ENCODE measurements around the gene FBLL1. TPM values are rescaled to one million over a fixed set of nuclear protein-coding genes. Genes with fewer than 3 reads are reported as not detected.
"Not testable (repeated sequence)": the region's sequence is repeated elsewhere in the genome, so short reads cannot be mapped to it uniquely, and the experiment has no call there.

Gene FBLL1
- total and polyA plus RNA-seq, 2 of the 8 experiments (the other 6 are each of a cell fraction or from before 2014, with no cell fraction given) = 8.3 to 30.9 TPM

GRCh38 chr5:168573663-168574062, 44.6 kb downstream of the FBLL1 start:
- H3K23me2 ChIP-seq (ENCODE audit: low read depth, low read length); H3K14ac ChIP-seq (ENCODE audit: insufficient read length); H3K36me3 ChIP-seq (ENCODE audit: control insufficient read depth in 2 of 4, insufficient read depth in 4 of 4, low read length in 3 of 4); H3K4ac ChIP-seq (replicated peaks; ENCODE audit: insufficient read length, low read depth, low read length); H2AFZ ChIP-seq (ENCODE audit: low read length); H2BK15ac ChIP-seq (ENCODE audit: low read length); H3K4me1 ChIP-seq (replicated peaks in 1 of 4; ENCODE audit: control insufficient read depth in 3 of 4, insufficient read depth in 4 of 4, low read length in 3 of 4); H2BK5ac ChIP-seq (ENCODE audit: low read depth, low read length); H2BK120ac ChIP-seq (replicated peaks; ENCODE audit: low read depth, low read length); POLR2A ChIA-PET (ENCODE audit: partially characterized antibody); CTCF ChIA-PET (ENCODE audit: partially characterized antibody); H3K23ac ChIP-seq (ENCODE audit: insufficient read length); H3K9me3 ChIP-seq (ENCODE audit: insufficient read depth in 2 of 2, low read depth in 1 of 2, low read length in 1 of 2); DNase-seq (ENCODE audit: low read depth in 1 of 2, low spot score in 2 of 2); H2BK12ac ChIP-seq (ENCODE audit: low read depth, low read length); FAIRE-seq; H2BK20ac ChIP-seq (ENCODE audit: low read length); H3K56ac ChIP-seq (replicated peaks; ENCODE audit: insufficient read length, low read depth, low read length); H4K5ac ChIP-seq (ENCODE audit: insufficient read length, low read depth, low read length); H4K91ac ChIP-seq (replicated peaks; ENCODE audit: insufficient read length, low read length); H2AK5ac ChIP-seq (ENCODE audit: low read depth, low read length); H3K9ac ChIP-seq (replicated peaks in 1 of 4; ENCODE audit: extremely low read depth in 1 of 4, low read depth in 3 of 4, low read length in 3 of 4); H3K4me3 ChIP-seq (ENCODE audit: extremely low read depth in 1 of 4, insufficient read depth in 2 of 4, low read depth in 3 of 4, low read length in 4 of 4); H4K8ac ChIP-seq (ENCODE audit: extremely low read depth, insufficient read depth, low read length); H3K79me1 ChIP-seq (ENCODE audit: low read depth, low read length); H3K18ac ChIP-seq (ENCODE audit: extremely low read depth, low read length); H3K27ac ChIP-seq (ENCODE audit: low read depth, low read length); H3K4me2 ChIP-seq (ENCODE audit: insufficient read depth in 1 of 2, low read depth in 2 of 2, low read length in 2 of 2); H3K27me3 ChIP-seq (replicated peaks in 1 of 4; ENCODE audit: control insufficient read depth in 3 of 4, extremely low read depth in 1 of 4, insufficient read depth in 3 of 4, low read length in 3 of 4): not testable (repeated sequence)
- Histone ChIP-seq H3K79me2 (ENCODE audit: control insufficient read depth in 1 of 2, insufficient read depth in 2 of 2, low read length in 2 of 2) (peaks cover 44 to 87% of the 10 kb centered on the region in 2 experiments), H4K20me1 (replicated peaks in 1 of 2; ENCODE audit: control insufficient read depth in 1 of 2, insufficient read depth in 2 of 2, low read length in 2 of 2) (peaks cover 12 to 17% of the 10 kb centered on the region in 2 experiments)
- 90% methylated on average over 2 of the region's 3 CpGs; no CpG with 5 or more reads in 1 of the 2 experiments for WGBS, 2 experiments (ENCODE audit: extremely low coverage in 1 of 2, insufficient coverage in 1 of 2, insufficient read length in 1 of 2, insufficient replicate concordance in 2 of 2, low coverage in 1 of 2, low lambda C conversion rate in 2 of 2, missing lambda C conversion rate in 1 of 2)

DNA sequence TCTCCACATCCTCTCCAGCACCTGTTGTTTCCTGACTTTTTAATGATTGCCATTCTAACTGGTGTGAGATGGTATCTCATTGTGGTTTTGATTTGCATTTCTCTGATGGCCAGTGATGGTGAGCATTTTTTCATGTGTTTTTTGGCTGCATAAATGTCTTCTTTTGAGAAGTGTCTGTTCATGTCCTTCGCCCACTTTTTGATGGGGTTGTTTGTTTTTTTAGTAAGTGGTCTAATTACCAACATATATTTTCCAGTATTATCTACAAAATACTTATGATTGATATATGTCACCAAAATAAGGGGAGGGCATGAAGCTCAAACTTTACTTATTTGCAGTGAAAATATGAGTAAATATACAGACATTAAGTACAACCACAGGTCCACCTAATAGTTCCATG, 45.1 kb downstream of the FBLL1 start:
- not testable (repeated sequence) for H4K5ac ChIP-seq (ENCODE audit: insufficient read length, low read depth, low read length); H4K8ac ChIP-seq (ENCODE audit: extremely low read depth, insufficient read depth, low read length); DNase-seq (ENCODE audit: low read depth in 1 of 2, low spot score in 2 of 2); H3K56ac ChIP-seq (replicated peaks; ENCODE audit: insufficient read length, low read depth, low read length); H3K9ac ChIP-seq (replicated peaks in 1 of 4; ENCODE audit: extremely low read depth in 1 of 4, low read depth in 3 of 4, low read length in 3 of 4); H3K27me3 ChIP-seq (replicated peaks in 1 of 4; ENCODE audit: control insufficient read depth in 3 of 4, extremely low read depth in 1 of 4, insufficient read depth in 3 of 4, low read length in 3 of 4); H2BK20ac ChIP-seq (ENCODE audit: low read length); H3K9me3 ChIP-seq (ENCODE audit: insufficient read depth in 2 of 2, low read depth in 1 of 2, low read length in 1 of 2); H3K79me1 ChIP-seq (ENCODE audit: low read depth, low read length); H2BK12ac ChIP-seq (ENCODE audit: low read depth, low read length); H3K4me2 ChIP-seq (ENCODE audit: insufficient read depth in 1 of 2, low read depth in 2 of 2, low read length in 2 of 2); H2BK15ac ChIP-seq (ENCODE audit: low read length); H3K27ac ChIP-seq (ENCODE audit: low read depth, low read length); H3K4me3 ChIP-seq (ENCODE audit: extremely low read depth in 1 of 4, insufficient read depth in 2 of 4, low read depth in 3 of 4, low read length in 4 of 4); H2BK120ac ChIP-seq (replicated peaks; ENCODE audit: low read depth, low read length); H2AK5ac ChIP-seq (ENCODE audit: low read depth, low read length); H2AFZ ChIP-seq (ENCODE audit: low read length); H4K91ac ChIP-seq (replicated peaks; ENCODE audit: insufficient read length, low read length); FAIRE-seq; H3K4me1 ChIP-seq (replicated peaks in 1 of 4; ENCODE audit: control insufficient read depth in 3 of 4, insufficient read depth in 4 of 4, low read length in 3 of 4); H3K23me2 ChIP-seq (ENCODE audit: low read depth, low read length); H2BK5ac ChIP-seq (ENCODE audit: low read depth, low read length); H3K18ac ChIP-seq (ENCODE audit: extremely low read depth, low read length); H3K4ac ChIP-seq (replicated peaks; ENCODE audit: insufficient read length, low read depth, low read length); H3K23ac ChIP-seq (ENCODE audit: insufficient read length); H3K14ac ChIP-seq (ENCODE audit: insufficient read length); H3K36me3 ChIP-seq (ENCODE audit: control insufficient read depth in 2 of 4, insufficient read depth in 4 of 4, low read length in 3 of 4)
- ChIA-PET POLR2A (ENCODE audit: partially characterized antibody) (interaction anchor here (0.8 kb wide), 2 partner anchors 42 to 125 kb away, joined by 3 to 5 read pairs; no protein-coding TSS in a partner anchor), CTCF (ENCODE audit: partially characterized antibody) (interaction anchor here (0.7 kb wide), 1 partner anchor 279 kb away, joined by 3 read pairs; no protein-coding TSS in a partner anchor)
- 69% methylated on average over 1 of the region's 1 CpG; no CpG with 5 or more reads in 1 of the 2 experiments for WGBS, 2 experiments (ENCODE audit: extremely low coverage in 1 of 2, insufficient coverage in 1 of 2, insufficient read length in 1 of 2, insufficient replicate concordance in 2 of 2, low coverage in 1 of 2, low lambda C conversion rate in 2 of 2, missing lambda C conversion rate in 1 of 2)
- peaks cover 44 to 90% of the 10 kb centered on the region in 2 experiments for H3K79me2 ChIP-seq (ENCODE audit: control insufficient read depth in 1 of 2, insufficient read depth in 2 of 2, low read length in 2 of 2)
- H4K20me1 ChIP-seq (replicated peaks in 1 of 2; ENCODE audit: control insufficient read depth in 1 of 2, insufficient read depth in 2 of 2, low read length in 2 of 2) = peaks cover 12 to 17% of the 10 kb centered on the region in 2 experiments
